Stimulated activated memory B cell treated with anti-CD40 and anti-IgM and Interleukin-4, amounts not matched to agents 10 μg/mL and 1 μg/mL and 100 μg/mL, for 72 hours (primary cell): ENCODE measurements around the gene ABI2.

ENCODE experiments used
- ATAC-seq: fragments of 150-1000 bp; cut with Tn5 transposase; 2 replicates; pipeline ENCODE4 v1.10.0; 2021
- H3K27ac Mint-ChIP-seq: one replicate; pipeline ENCODE4 v1.8.0; 2022; ENCODE audit warnings: mild to moderate bottlenecking, mixed read lengths
- H3K27me3 Mint-ChIP-seq: one replicate; pipeline ENCODE4 v1.8.0; 2022; ENCODE audit warnings: mixed read lengths
- H3K36me3 Mint-ChIP-seq: one replicate; pipeline ENCODE4 v1.8.0; 2022; ENCODE audit warnings: mixed read lengths
- H3K4me1 Mint-ChIP-seq: one replicate; pipeline ENCODE4 v1.8.0; 2022; ENCODE audit warnings: mixed read lengths
- H3K4me3 Mint-ChIP-seq: one replicate; pipeline ENCODE4 v1.8.0; 2022; ENCODE audit warnings: mild to moderate bottlenecking, moderate library complexity, mixed read lengths
- H3K9me3 Mint-ChIP-seq: one replicate; pipeline ENCODE4 v1.8.0; 2022; ENCODE audit warnings: mixed read lengths

The ABI2 gene

GRCh38 chr2:203463266-203463678, 135.1 kb downstream of the ABI2 start:
- Mint-ChIP-seq H3K27me3 (peaks cover 22% of the 10 kb centered on the region), H3K27ac (no peak overlapping the region), H3K4me3 (no peak overlapping the region), H3K9me3 (no peaks in the 10 kb centered on the region), H3K36me3 (no peaks in the 10 kb centered on the region), H3K4me1 (no peaks in the 10 kb centered on the region)
- no peak for ATAC-seq

GRCh38 chr2:203469546-203469945, 141.4 kb downstream of the ABI2 start:
- no peaks in the 10 kb centered on the region for H3K9me3 Mint-ChIP-seq
- no peaks in the 10 kb centered on the region for H3K36me3 Mint-ChIP-seq
- ATAC-seq, result no peak
- H3K4me1 Mint-ChIP-seq, result no peaks in the 10 kb centered on the region
- H3K27me3 Mint-ChIP-seq, result peaks cover 22% of the 10 kb centered on the region
- no peak overlapping the region for H3K4me3 Mint-ChIP-seq
- no peak overlapping the region for H3K27ac Mint-ChIP-seq

- no peak overlapping the region for H3K27ac Mint-ChIP-seq
Observed at GRCh38 chr2:203470371-203470770, 142.2 kb downstream of the ABI2 start.

GRCh38 chr2:203471323-203471722, 143.1 kb downstream of the ABI2 start:
- Mint-ChIP-seq H3K4me3 (no peak overlapping the region), H3K27ac (no peak overlapping the region), H3K27me3 (peaks cover 7% of the 10 kb centered on the region), H3K9me3 (no peaks in the 10 kb centered on the region), H3K36me3 (no peaks in the 10 kb centered on the region), H3K4me1 (no peaks in the 10 kb centered on the region)
- ATAC-seq, result no peak

More at GRCh38 chr2:203470371-203470770, 142.2 kb downstream of the ABI2 start:
- Mint-ChIP-seq H3K27me3 (peaks cover 16% of the 10 kb centered on the region), H3K4me1 (no peaks in the 10 kb centered on the region), H3K9me3 (no peaks in the 10 kb centered on the region), H3K4me3 (no peak overlapping the region), H3K36me3 (no peaks in the 10 kb centered on the region)
- ATAC-seq, result no peak

- ATAC-seq, result no peak
- Mint-ChIP-seq H3K9me3 (no peaks in the 10 kb centered on the region), H3K36me3 (no peaks in the 10 kb centered on the region), H3K27ac (no peak overlapping the region), H3K4me1 (no peaks in the 10 kb centered on the region), H3K4me3 (no peak overlapping the region), H3K27me3 (peaks cover 11% of the 10 kb centered on the region)
Observed at GRCh38 chr2:203476881-203477280, 148.7 kb downstream of the ABI2 start.

- Mint-ChIP-seq H3K4me3 (no peak overlapping the region), H3K36me3 (no peaks in the 10 kb centered on the region), H3K4me1 (no peaks in the 10 kb centered on the region), H3K27me3 (peaks cover 11% of the 10 kb centered on the region), H3K9me3 (no peaks in the 10 kb centered on the region), H3K27ac (no peak overlapping the region)
- no peak for ATAC-seq
Observed at GRCh38 chr2:203480623-203481022, 152.4 kb downstream of the ABI2 start.

- no peak overlapping the region for H3K27ac Mint-ChIP-seq
- H3K4me1 Mint-ChIP-seq, result no peaks in the 10 kb centered on the region
- peak; percentile 65 for ATAC-seq
- no peaks in the 10 kb centered on the region for H3K9me3 Mint-ChIP-seq
- H3K27me3 Mint-ChIP-seq, result peaks cover 9% of the 10 kb centered on the region
- no peak overlapping the region for H3K4me3 Mint-ChIP-seq
- H3K36me3 Mint-ChIP-seq, result no peaks in the 10 kb centered on the region
Observed at GRCh38 chr2:203484266-203485112, 156.3 kb downstream of the ABI2 start.

- Mint-ChIP-seq H3K9me3 (no peaks in the 10 kb centered on the region), H3K27ac (no peak overlapping the region), H3K36me3 (no peaks in the 10 kb centered on the region), H3K27me3 (peaks cover 9% of the 10 kb centered on the region), H3K4me1 (no peaks in the 10 kb centered on the region), H3K4me3 (no peak overlapping the region)
- no peak for ATAC-seq
Observed at GRCh38 chr2:203489531-203489930, 161.3 kb downstream of the ABI2 start.

- Mint-ChIP-seq H3K9me3 (no peaks in the 10 kb centered on the region), H3K4me3 (no peak overlapping the region), H3K4me1 (no peaks in the 10 kb centered on the region), H3K27me3 (peaks cover 9% of the 10 kb centered on the region), H3K36me3 (no peaks in the 10 kb centered on the region), H3K27ac (no peak overlapping the region)
- no peak for ATAC-seq
Observed at GRCh38 chr2:203490391-203490790, 162.2 kb downstream of the ABI2 start.

- no peaks in the 10 kb centered on the region for H3K27me3 Mint-ChIP-seq
- H3K4me3 Mint-ChIP-seq, result no peak overlapping the region
- ATAC-seq, result no peak
- no peak overlapping the region for H3K27ac Mint-ChIP-seq
- no peaks in the 10 kb centered on the region for H3K4me1 Mint-ChIP-seq
- H3K36me3 Mint-ChIP-seq, result no peaks in the 10 kb centered on the region
- no peaks in the 10 kb centered on the region for H3K9me3 Mint-ChIP-seq
Observed at GRCh38 chr2:203492965-203493364, 164.8 kb downstream of the ABI2 start.
